ENCODE data around the gene PTBP1. TPM values are rescaled to one million over a fixed set of nuclear protein-coding genes. Genes with fewer than 3 reads are reported as not detected.

The PTBP1 gene
- total and polyA plus RNA-seq, 8 donors: 236 to 374 (median 340) TPM

DNA sequence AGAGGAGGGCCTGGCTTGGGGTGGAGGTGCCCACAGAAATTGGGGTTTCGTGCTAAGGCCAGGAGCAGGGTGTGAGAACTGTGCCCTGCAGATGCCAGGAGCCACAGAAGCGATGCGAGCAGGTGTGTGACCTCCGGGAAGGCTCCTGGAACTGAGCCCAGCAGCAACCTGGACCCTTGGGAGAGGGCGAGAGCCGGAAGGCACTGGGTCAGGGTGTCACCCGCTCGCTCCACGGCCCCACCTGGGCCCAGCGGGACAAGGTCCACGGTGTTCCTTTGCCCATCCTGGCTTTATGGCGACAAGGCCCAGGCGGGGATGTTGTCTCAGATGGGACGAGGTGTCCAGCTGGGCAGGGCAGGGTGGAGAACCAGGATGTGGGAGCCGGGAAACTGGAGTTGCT lies 42.2 kb upstream of the PTBP1 start:
- Histone ChIP-seq H3K27ac (no peak overlapping the region), H3K4me1 (peaks cover 0 to 10% of the 10 kb centered on the region in 2 donors), H3K4me3 (no peak overlapping the region), H3K36me3 (peaks cover 0 to 8% of the 10 kb centered on the region in 2 donors), H3K9me3 (peaks cover 0 to 14% of the 10 kb centered on the region in 2 donors), H3K27me3 (peaks cover 0 to 29% of the 10 kb centered on the region in 2 donors)
- TF ChIP-seq, protein P1, sequence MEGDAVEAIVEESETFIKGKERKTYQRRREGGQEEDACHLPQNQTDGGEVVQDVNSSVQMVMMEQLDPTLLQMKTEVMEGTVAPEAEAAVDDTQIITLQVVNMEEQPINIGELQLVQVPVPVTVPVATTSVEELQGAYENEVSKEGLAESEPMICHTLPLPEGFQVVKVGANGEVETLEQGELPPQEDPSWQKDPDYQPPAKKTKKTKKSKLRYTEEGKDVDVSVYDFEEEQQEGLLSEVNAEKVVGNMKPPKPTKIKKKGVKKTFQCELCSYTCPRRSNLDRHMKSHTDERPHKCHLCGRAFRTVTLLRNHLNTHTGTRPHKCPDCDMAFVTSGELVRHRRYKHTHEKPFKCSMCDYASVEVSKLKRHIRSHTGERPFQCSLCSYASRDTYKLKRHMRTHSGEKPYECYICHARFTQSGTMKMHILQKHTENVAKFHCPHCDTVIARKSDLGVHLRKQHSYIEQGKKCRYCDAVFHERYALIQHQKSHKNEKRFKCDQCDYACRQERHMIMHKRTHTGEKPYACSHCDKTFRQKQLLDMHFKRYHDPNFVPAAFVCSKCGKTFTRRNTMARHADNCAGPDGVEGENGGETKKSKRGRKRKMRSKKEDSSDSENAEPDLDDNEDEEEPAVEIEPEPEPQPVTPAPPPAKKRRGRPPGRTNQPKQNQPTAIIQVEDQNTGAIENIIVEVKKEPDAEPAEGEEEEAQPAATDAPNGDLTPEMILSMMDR (IDR thresholded peaks at IDR 0.05): no peak
- no peak for DNase-seq
- intact Hi-C loops (cut with DNase I): no loop called here
- ATAC-seq: no peak

DNA sequence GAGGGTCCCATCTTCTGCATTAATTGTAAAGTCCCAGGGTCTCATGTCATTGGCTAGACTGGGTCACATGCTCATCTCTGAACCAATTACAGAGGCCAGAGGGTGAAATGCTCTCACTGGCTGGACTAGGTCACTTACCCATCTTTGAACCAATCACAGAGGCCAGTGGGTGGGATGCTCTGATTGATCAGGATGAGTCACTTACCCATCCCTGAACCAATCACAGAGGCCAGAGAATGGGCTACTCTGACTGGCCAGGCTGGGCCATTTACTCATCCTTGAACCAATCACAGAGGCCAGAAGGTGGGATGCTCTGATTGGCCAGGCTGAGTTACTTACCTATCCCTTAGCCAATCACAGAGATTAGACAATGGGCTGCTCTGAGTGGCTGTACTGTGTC lies 41.0 kb upstream of the PTBP1 start:
- DNase-seq: no peak

DNA sequence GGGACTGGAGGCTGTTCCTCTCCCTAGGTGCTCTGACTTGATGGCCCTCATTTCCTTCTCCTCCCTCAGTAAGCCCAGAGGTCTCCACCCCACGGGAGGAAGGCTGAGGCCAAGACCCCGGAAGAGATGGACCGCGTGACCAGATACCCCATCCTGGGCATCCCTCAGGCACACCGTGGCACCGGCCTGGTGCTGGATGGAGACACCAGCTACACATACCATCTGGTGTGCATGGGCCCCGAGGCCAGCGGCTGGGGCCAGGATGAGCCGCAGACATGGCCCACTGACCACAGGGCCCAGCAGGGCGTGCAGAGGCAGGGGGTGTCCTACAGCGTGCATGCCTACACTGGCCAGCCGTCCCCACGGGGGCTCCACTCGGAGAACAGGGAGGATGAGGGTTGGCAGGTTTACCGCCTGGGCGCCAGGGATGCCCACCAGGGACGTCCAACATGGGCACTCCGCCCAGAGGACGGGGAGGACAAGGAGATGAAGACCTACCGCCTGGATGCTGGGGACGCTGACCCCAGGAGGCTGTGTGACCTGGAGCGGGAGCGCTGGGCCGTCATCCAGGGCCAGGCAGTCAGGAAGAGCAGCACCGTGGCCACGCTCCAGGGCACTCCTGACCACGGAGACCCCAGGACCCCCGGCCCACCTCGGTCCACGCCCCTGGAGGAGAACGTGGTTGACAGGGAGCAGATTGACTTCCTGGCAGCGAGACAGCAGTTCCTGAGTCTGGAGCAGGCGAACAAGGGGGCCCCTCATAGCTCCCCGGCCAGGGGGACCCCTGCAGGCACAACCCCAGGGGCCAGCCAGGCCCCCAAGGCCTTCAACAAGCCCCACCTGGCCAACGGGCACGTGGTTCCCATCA lies 40.2 kb upstream of the PTBP1 start:
- DNase-seq: no peak
- TF ChIP-seq, protein P1 (IDR thresholded peaks at IDR 0.05): no peak
- intact Hi-C loops (cut with DNase I): no loop called here
- Histone ChIP-seq H3K4me1 (no peaks in the 10 kb centered on the region), H3K36me3 (peaks cover 0 to 8% of the 10 kb centered on the region in 2 donors), H3K9me3 (peaks cover 0 to 14% of the 10 kb centered on the region in 2 donors), H3K27me3 (peaks cover 0 to 12% of the 10 kb centered on the region in 2 donors), H3K4me3 (no peak overlapping the region), H3K27ac (no peak overlapping the region)
- no peak for ATAC-seq

More for the DNA sequence above, 41.0 kb upstream of the PTBP1 start:
- peaks cover 0 to 14% of the 10 kb centered on the region in 2 donors for H3K9me3 ChIP-seq
- TF ChIP-seq, protein P1 (IDR thresholded peaks at IDR 0.05): no peak
- ATAC-seq: no peak
- peaks cover 0 to 8% of the 10 kb centered on the region in 2 donors for H3K36me3 ChIP-seq
- no peak overlapping the region for H3K4me3 ChIP-seq
- H3K4me1 ChIP-seq: peaks cover 0 to 6% of the 10 kb centered on the region in 2 donors
- intact Hi-C loops (cut with DNase I): no loop called here
- H3K27me3 ChIP-seq: peaks cover 0 to 19% of the 10 kb centered on the region in 2 donors
- H3K27ac ChIP-seq: no peak overlapping the region

DNA sequence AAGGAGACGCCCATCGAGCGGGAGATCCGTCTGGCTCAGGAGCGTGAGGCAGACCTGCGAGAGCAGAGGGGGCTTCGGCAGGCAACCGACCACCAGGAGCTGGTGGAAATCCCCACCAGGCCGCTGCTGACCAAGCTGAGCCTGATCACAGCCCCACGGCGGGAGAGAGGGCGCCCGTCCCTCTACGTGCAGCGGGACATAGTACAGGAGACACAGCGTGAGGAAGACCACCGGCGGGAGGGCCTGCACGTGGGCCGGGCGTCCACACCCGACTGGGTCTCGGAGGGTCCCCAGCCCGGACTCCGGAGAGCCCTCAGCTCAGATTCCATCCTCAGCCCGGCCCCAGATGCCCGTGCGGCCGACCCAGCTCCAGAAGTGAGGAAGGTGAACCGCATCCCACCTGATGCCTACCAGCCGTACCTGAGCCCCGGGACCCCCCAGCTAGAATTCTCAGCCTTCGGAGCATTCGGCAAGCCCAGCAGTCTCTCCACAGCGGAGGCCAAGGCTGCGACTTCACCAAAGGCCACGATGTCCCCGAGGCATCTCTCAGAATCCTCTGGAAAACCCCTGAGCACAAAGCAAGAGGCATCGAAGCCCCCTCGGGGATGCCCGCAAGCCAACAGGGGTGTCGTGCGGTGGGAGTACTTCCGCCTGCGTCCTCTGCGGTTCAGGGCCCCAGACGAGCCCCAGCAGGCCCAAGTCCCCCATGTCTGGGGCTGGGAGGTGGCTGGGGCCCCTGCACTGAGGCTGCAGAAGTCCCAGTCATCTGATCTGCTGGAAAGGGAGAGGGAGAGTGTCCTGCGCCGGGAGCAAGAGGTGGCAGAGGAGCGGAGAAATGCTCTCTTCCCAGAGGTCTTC lies 39.2 kb upstream of the PTBP1 start:
- intact Hi-C loops (cut with DNase I): no loop called here
- ATAC-seq: no peak
- TF ChIP-seq, protein P1 (IDR thresholded peaks at IDR 0.05): no peak
- Histone ChIP-seq H3K27ac (no peak overlapping the region), H3K9me3 (peaks cover 0 to 14% of the 10 kb centered on the region in 2 donors), H3K36me3 (peaks cover 0 to 8% of the 10 kb centered on the region in 2 donors), H3K27me3 (peaks cover 0 to 2% of the 10 kb centered on the region in 2 donors), H3K4me3 (no peak overlapping the region), H3K4me1 (no peaks in the 10 kb centered on the region)
- no peak for DNase-seq

Data from left lung (tissue), 10 donors.